SU-DHL-6 (cell line): ENCODE results near the gene PTPRN2.

Experiments used
- H2AFZ ChIP-seq: fragments of 200-600 bp; sonication (generic); 2 replicates; pipeline ENCODE4 v1.6.1; 2014; ENCODE audit warnings: low read depth, mild to moderate bottlenecking, moderate library complexity, mixed read lengths, antibody characterized with exemption, low read length; ENCODE audit not compliant: severe bottlenecking
- H3F3A ChIP-seq: fragments of 200-600 bp; shearing (Covaris generic); 2 replicates; pipeline ENCODE4 v1.6.0; 2016; ENCODE audit warnings: antibody characterized with exemption, mild to moderate bottlenecking; ENCODE audit not compliant: insufficient read depth
- H3K27ac ChIP-seq: fragments of 200-600 bp; sonication (generic); 2 replicates; pipeline ENCODE4 v1.5.1; 2016; ENCODE audit warnings: low read depth, mild to moderate bottlenecking, low read length, moderate library complexity, mixed read lengths
- H3K27me3 ChIP-seq: fragments of 200-600 bp; sonication (generic), shearing (Covaris generic); 2 replicates; pipeline ENCODE4 v1.6.0; 2014; ENCODE audit warnings: mild to moderate bottlenecking, low read length
- H3K36me3 ChIP-seq: fragments of 200-600 bp; sonication (generic); 2 replicates; pipeline ENCODE4 v1.6.1; 2014; ENCODE audit warnings: mild to moderate bottlenecking, low read length, mixed read lengths
- H3K4me2 ChIP-seq: fragments of 300-600, 200-600 bp; shearing (Covaris generic), sonication (generic); 2 replicates; pipeline ENCODE4 v1.6.0; 2014; ENCODE audit warnings: low read length, low read depth, mild to moderate bottlenecking; ENCODE audit not compliant: poor library complexity, severe bottlenecking
- H3K4me3 ChIP-seq: fragments of 200-600 bp; sonication (generic); 2 replicates; pipeline ENCODE4 v1.5.1; 2014; ENCODE audit warnings: antibody characterized with exemption, low read length, mild to moderate bottlenecking, mixed read lengths; ENCODE audit not compliant: insufficient read depth, poor library complexity, severe bottlenecking
- H3K79me2 ChIP-seq: fragments of 200-600 bp; sonication (generic); 2 replicates; pipeline ENCODE4 v1.6.1; 2014; ENCODE audit warnings: mild to moderate bottlenecking, low read length, moderate library complexity; ENCODE audit not compliant: insufficient read depth
- H3K9ac ChIP-seq: fragments of 200-600 bp; sonication (generic); 2 replicates; pipeline ENCODE4 v1.7.0; 2014; ENCODE audit warnings: mild to moderate bottlenecking, low read length
- H3K9me2 ChIP-seq: fragments of 200-600 bp; sonication (generic); replicated peaks from 2 replicates; pipeline ENCODE4 v1.6.1; 2014; ENCODE audit warnings: low read length; ENCODE audit not compliant: insufficient read depth
- H3K9me3 ChIP-seq: fragments of 200-600 bp; sonication (generic); 2 replicates; pipeline ENCODE4 v1.6.1; 2014; ENCODE audit warnings: low read length, mixed read lengths; ENCODE audit not compliant: insufficient read depth
- H4K20me1 ChIP-seq: fragments of 200-600 bp; sonication (generic); 2 replicates; pipeline ENCODE4 v1.6.1; 2014; ENCODE audit warnings: low read depth, mild to moderate bottlenecking, antibody characterized with exemption, low read length, moderate library complexity, mixed read lengths
- CTCF ChIP-seq: fragments of 200-600 bp; sonication (generic); IDR thresholded peaks from one replicate; pipeline ENCODE4 v1.5.1; 2017; ENCODE audit warnings: antibody characterized with exemption, mild to moderate bottlenecking, low read length, moderate library complexity; ENCODE audit not compliant: insufficient read depth, poor library complexity, severe bottlenecking
- EZH2phosphoT487 ChIP-seq: fragments of 200-600 bp; sonication (generic), shearing (Covaris generic); conservative IDR thresholded peaks from 2 replicates; pipeline ENCODE4 v1.6.1; 2018; ENCODE audit warnings: mild to moderate bottlenecking, antibody characterized with exemption, low read length, moderate library complexity, mixed read lengths

Gene PTPRN2

GRCh38 chr7:158025686-158026600 lies 561.7 kb downstream of the PTPRN2 start:
- Histone ChIP-seq H3K9me3 (no peaks in the 10 kb centered on the region), H3K4me3 (no peak overlapping the region), H3K4me2 (no peak overlapping the region), H4K20me1 (no peaks in the 10 kb centered on the region), H2AFZ (no peak overlapping the region), H3K27me3 (no peaks in the 10 kb centered on the region), H3K27ac (no peak overlapping the region), H3K36me3 (no peaks in the 10 kb centered on the region), H3K9me2 (no peaks in the 10 kb centered on the region), H3K9ac (no peak overlapping the region), H3K79me2 (no peaks in the 10 kb centered on the region), H3F3A (no peaks in the 10 kb centered on the region)
- no peak for TF ChIP-seq CTCF
- TF ChIP-seq EZH2phosphoT487, result no peak

GRCh38 chr7:158024881-158025280 lies 562.7 kb downstream of the PTPRN2 start:
- H3F3A ChIP-seq, result no peaks in the 10 kb centered on the region
- no peaks in the 10 kb centered on the region for H3K36me3 ChIP-seq
- H3K27ac ChIP-seq, result no peak overlapping the region
- H3K4me2 ChIP-seq, result no peak overlapping the region
- H4K20me1 ChIP-seq, result no peaks in the 10 kb centered on the region
- H3K9me2 ChIP-seq, result no peaks in the 10 kb centered on the region
- no peak overlapping the region for H3K4me3 ChIP-seq
- no peaks in the 10 kb centered on the region for H3K27me3 ChIP-seq
- no peak overlapping the region for H3K9ac ChIP-seq
- no peaks in the 10 kb centered on the region for H3K79me2 ChIP-seq
- H3K9me3 ChIP-seq, result no peaks in the 10 kb centered on the region
- no peak for TF ChIP-seq CTCF
- no peak overlapping the region for H2AFZ ChIP-seq

GRCh38 chr7:158024351-158024715 lies 563.3 kb downstream of the PTPRN2 start:
- H3K9ac ChIP-seq, result no peak overlapping the region
- no peak overlapping the region for H3K4me2 ChIP-seq
- H3K79me2 ChIP-seq, result no peaks in the 10 kb centered on the region

More at GRCh38 chr7:158024351-158024715, 563.3 kb downstream of the PTPRN2 start:
- H3K27me3 ChIP-seq, result no peaks in the 10 kb centered on the region
- H3K9me2 ChIP-seq, result no peaks in the 10 kb centered on the region
- H3K4me3 ChIP-seq, result no peak overlapping the region
- H3K27ac ChIP-seq, result no peak overlapping the region
- H4K20me1 ChIP-seq, result no peaks in the 10 kb centered on the region
- H3F3A ChIP-seq, result no peaks in the 10 kb centered on the region
- H3K36me3 ChIP-seq, result no peaks in the 10 kb centered on the region
- H2AFZ ChIP-seq, result no peak overlapping the region
- no peaks in the 10 kb centered on the region for H3K9me3 ChIP-seq
- TF ChIP-seq EZH2phosphoT487 (no peak), CTCF (no peak)
